Caco-2 (cell line): ENCODE data around the gene PAXX. TPM values are rescaled to one million over a fixed set of nuclear protein-coding genes. Genes with fewer than 3 reads are reported as not detected.

Source experiments
- BruUV-seq: library from RNA; stranded (reverse); fragments of 400-500 nt; replicated peaks from 2 replicates; lab custom pipeline; 2021; lab: Mats Ljungman, UMichigan
- CTCF ChIA-PET: fragments of 300-600 bp; sonication (Branson Sonifier 250); formaldehyde crosslinking; loops from one replicate; lab custom pipeline; 2022; ENCODE audit warnings: antibody characterized with exemption; lab: Charles Lee
- POLR2A ChIA-PET: fragments of 300-600 bp; sonication (Branson Sonifier 250); formaldehyde crosslinking; loops from one replicate; lab custom pipeline; 2022; ENCODE audit warnings: antibody characterized with exemption; lab: Charles Lee
- DNase-seq, 2 experiments: peaks; one replicate each; pipeline versions ENCODE4 v3.0.0 to v3.0.0-alpha.2; 2020 to 2022
- H3K27me3 ChIP-seq: replicated peaks from 2 replicates; pipeline ENCODE4 v1.6.0; 2011; ENCODE audit warnings: low read length; ENCODE audit not compliant: control insufficient read depth, insufficient read depth
- H3K36me3 ChIP-seq: 2 replicates; pipeline ENCODE4 v1.5.1; 2011; ENCODE audit warnings: low read length; ENCODE audit not compliant: control insufficient read depth, insufficient read depth
- H3K4me1 ChIP-seq: fragments of 250-450 bp; sonication (Bioruptor Pico); 2 replicates; pipeline ENCODE4 v1.5.1; 2020; ENCODE audit warnings: mild to moderate bottlenecking
- H3K4me3 ChIP-seq: 2 replicates; pipeline ENCODE4 v1.5.1; 2011; ENCODE audit warnings: low read depth, mild to moderate bottlenecking, control low read depth, low read length
- H3K9me3 ChIP-seq: fragments of 250-450 bp; sonication (Bioruptor Pico); 2 replicates; pipeline ENCODE4 v1.5.1; 2020; ENCODE audit warnings: mild to moderate bottlenecking, moderate library complexity
- H3K27ac Mint-ChIP-seq: one replicate; pipeline ENCODE4 v1.8.0; 2022; ENCODE audit warnings: mixed read lengths; ENCODE audit not compliant: unreplicated experiment
- H3K27me3 Mint-ChIP-seq: one replicate; pipeline ENCODE4 v1.8.0; 2022; ENCODE audit warnings: mixed read lengths; ENCODE audit not compliant: insufficient read depth, unreplicated experiment
- H3K36me3 Mint-ChIP-seq: one replicate; pipeline ENCODE4 v1.8.0; 2022; ENCODE audit warnings: mild to moderate bottlenecking, mixed read lengths; ENCODE audit not compliant: insufficient read depth, unreplicated experiment
- H3K4me1 Mint-ChIP-seq: one replicate; pipeline ENCODE4 v1.8.0; 2022; ENCODE audit warnings: low read depth, mixed read lengths; ENCODE audit not compliant: unreplicated experiment
- H3K4me3 Mint-ChIP-seq: one replicate; pipeline ENCODE4 v1.8.0; 2022; ENCODE audit warnings: mild to moderate bottlenecking, moderate library complexity, mixed read lengths; ENCODE audit not compliant: unreplicated experiment
- H3K9me3 Mint-ChIP-seq: one replicate; pipeline ENCODE4 v1.8.0; 2022; ENCODE audit warnings: mixed read lengths; ENCODE audit not compliant: unreplicated experiment
- CTCF ChIP-seq, 2 experiments: fragments of 200-600 bp in 1 of 2; IDR thresholded peaks; 1 replicate in 1 of 2; 2 replicates in 1 of 2; pipeline versions ENCODE4 v1.5.1 to v1.8.0; 2011 to 2022; ENCODE audit warnings: antibody characterized with exemption in 1 of 2, control low read depth in 1 of 2, inconsistent platforms in 1 of 2, low read depth in 1 of 2, low read length in 1 of 2, mild to moderate bottlenecking in 1 of 2, moderate library complexity in 1 of 2; ENCODE audit not compliant: insufficient read depth in 1 of 2, severe bottlenecking in 1 of 2, unreplicated experiment in 1 of 2
- intact Hi-C: fragments of 100-400 bp; cut with micrococcal nuclease; formaldehyde crosslinking; loops from one replicate; pipeline ENCODE4 v1.10.0; 2022; ENCODE audit not compliant: unreplicated experiment
- total RNA-seq: library from RNA; stranded (reverse); gene quantifications from 2 replicates; pipeline ENCODE4 v1.2.3, GENCODE V29; 2022

The PAXX gene
- total RNA-seq, 1 experiment from 2014 or later: 66.2 TPM

GRCh38 chr9:137038916-137039315 lies 46.7 kb downstream of the PAXX start:
- Histone ChIP-seq H3K9me3 (no peaks in the 10 kb centered on the region), H3K27me3 (no peaks in the 10 kb centered on the region), H3K36me3 (no peaks in the 10 kb centered on the region), H3K4me1 (peaks cover 6% of the 10 kb centered on the region), H3K4me3 (no peak overlapping the region)
- intact Hi-C loops: no loop called here
- Mint-ChIP-seq H3K27me3 (no peaks in the 10 kb centered on the region), H3K27ac (no peak overlapping the region), H3K36me3 (peaks cover 23% of the 10 kb centered on the region), H3K9me3 (no peaks in the 10 kb centered on the region), H3K4me3 (no peak overlapping the region), H3K4me1 (no peaks in the 10 kb centered on the region)
- TF ChIP-seq CTCF (IDR thresholded peaks at IDR 0.05; ENCODE audit: insufficient read depth in 1 of 2, low read depth in 1 of 2, low read length in 1 of 2, severe bottlenecking in 1 of 2, unreplicated experiment in 1 of 2): no peak
- CTCF ChIA-PET: interaction anchor here (0.5 kb wide), 1 partner anchor 28 kb away, joined by 5 read pairs; no protein-coding TSS in a partner anchor
- DNase-seq: no peak
- POLR2A ChIA-PET: no interaction called here
- no TSS peak for BruUV-seq

GRCh38 chr9:137039611-137040366 lies 47.6 kb downstream of the PAXX start:
- TF ChIP-seq CTCF (IDR thresholded peaks at IDR 0.05; ENCODE audit: insufficient read depth in 1 of 2, low read depth in 1 of 2, low read length in 1 of 2, severe bottlenecking in 1 of 2, unreplicated experiment in 1 of 2): no peak
- no peak for DNase-seq
- H3K36me3 ChIP-seq: no peaks in the 10 kb centered on the region
- H3K27me3 Mint-ChIP-seq: no peaks in the 10 kb centered on the region
- CTCF ChIA-PET: interaction anchor here (0.6 kb wide), 2 partner anchors 9 to 26 kb away, joined by 3 read pairs; no protein-coding TSS in a partner anchor
- no peak overlapping the region for H3K4me3 ChIP-seq
- POLR2A ChIA-PET: no interaction called here
- H3K9me3 Mint-ChIP-seq: no peaks in the 10 kb centered on the region
- TSS peak; percentile 45 for BruUV-seq
- H3K36me3 Mint-ChIP-seq: peaks cover 18% of the 10 kb centered on the region
- no peaks in the 10 kb centered on the region for H3K9me3 ChIP-seq
- no peaks in the 10 kb centered on the region for H3K27me3 ChIP-seq
- no peak overlapping the region for H3K4me3 Mint-ChIP-seq
- H3K27ac Mint-ChIP-seq: no peak overlapping the region
- intact Hi-C loops: no loop called here
- peaks cover 6% of the 10 kb centered on the region for H3K4me1 ChIP-seq
- H3K4me1 Mint-ChIP-seq: no peaks in the 10 kb centered on the region

GRCh38 chr9:137040568-137040967 lies 48.3 kb downstream of the PAXX start:
- Mint-ChIP-seq H3K36me3 (peaks cover 11% of the 10 kb centered on the region), H3K27ac (no peak overlapping the region), H3K4me3 (no peak overlapping the region), H3K4me1 (no peaks in the 10 kb centered on the region), H3K27me3 (no peaks in the 10 kb centered on the region), H3K9me3 (no peaks in the 10 kb centered on the region)
- Histone ChIP-seq H3K4me3 (no peak overlapping the region), H3K4me1 (0 out of 2 replicates have a peak, but pooled peaks cover 5% of the 10 kb centered on the region), H3K9me3 (no peaks in the 10 kb centered on the region), H3K27me3 (no peaks in the 10 kb centered on the region), H3K36me3 (no peaks in the 10 kb centered on the region)
- ChIA-PET POLR2A (no interaction called here), CTCF (no interaction called here)
- intact Hi-C loops: no loop called here
- no peak for TF ChIP-seq CTCF (IDR thresholded peaks at IDR 0.05; ENCODE audit: insufficient read depth in 1 of 2, low read depth in 1 of 2, low read length in 1 of 2, severe bottlenecking in 1 of 2, unreplicated experiment in 1 of 2)
- no TSS peak for BruUV-seq
- no peak for DNase-seq
